ENCODE results near the gene PEX14.

Gene PEX14

DNA sequence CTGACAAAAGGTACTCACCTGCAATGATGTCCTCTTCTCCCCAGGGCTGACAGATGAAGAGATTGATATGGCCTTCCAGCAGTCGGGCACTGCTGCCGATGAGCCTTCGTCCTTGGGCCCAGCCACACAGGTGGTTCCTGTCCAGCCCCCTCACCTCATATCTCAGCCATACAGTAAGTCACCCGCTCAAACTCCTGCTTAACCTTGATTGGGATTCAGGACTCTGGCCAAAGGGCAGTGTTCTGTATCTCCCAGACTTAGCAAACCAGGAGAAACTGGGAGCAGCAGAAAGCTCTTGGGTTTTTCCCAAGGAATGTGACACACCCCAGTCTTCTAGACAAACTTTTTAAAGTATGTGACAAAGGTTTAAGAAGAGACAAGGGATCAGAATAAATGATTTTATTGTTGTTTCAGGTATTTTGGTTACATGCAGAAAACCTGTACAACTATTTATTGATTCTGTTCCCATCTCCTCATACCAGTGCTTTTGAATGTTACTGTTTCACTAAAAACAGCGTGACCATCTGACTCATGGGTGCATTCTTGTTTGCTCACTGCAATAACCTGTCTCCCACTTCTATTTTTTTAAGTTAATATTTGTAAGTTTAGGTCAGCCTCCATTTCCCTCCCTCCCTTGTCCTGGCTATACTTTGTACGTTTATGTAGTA is 124.6 kb downstream of the PEX14 start:
- DNase-seq: no peak

DNA sequence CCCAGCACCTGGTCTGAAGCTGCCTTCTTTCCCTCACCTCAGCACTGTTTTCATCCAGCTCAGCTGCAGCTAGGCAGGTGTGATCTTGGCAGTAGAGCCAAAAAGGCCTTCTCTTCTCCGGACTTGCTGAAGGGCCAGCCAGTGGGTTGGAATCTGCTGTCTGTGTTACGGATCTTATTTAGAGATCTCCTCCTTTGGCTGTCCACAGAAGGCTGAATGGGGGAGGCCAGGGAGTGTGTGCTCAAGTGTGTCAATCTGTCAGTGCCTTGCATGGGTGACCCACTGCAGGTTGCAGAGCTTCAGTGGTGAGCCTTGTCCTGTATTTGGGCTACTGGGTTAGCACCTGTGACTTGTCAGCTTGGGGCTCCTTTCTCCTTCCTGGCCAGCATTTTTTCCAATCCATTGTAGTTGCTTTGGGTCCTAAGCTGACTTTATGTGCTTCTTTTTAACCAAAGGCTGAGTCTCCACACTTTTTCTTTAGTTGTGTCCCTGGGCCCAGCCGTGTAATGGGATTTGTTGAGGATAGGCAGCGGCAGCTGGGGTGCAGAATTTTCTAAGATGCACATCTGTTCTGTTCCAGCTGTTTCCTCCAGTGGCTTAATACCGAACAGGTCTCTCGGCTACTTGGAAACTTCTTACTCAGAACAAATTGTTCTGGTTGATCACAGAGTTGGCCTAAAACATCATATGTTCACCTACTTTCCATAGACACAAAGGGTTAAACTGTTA is 126.8 kb downstream of the PEX14 start:
- no peak for DNase-seq

DNA sequence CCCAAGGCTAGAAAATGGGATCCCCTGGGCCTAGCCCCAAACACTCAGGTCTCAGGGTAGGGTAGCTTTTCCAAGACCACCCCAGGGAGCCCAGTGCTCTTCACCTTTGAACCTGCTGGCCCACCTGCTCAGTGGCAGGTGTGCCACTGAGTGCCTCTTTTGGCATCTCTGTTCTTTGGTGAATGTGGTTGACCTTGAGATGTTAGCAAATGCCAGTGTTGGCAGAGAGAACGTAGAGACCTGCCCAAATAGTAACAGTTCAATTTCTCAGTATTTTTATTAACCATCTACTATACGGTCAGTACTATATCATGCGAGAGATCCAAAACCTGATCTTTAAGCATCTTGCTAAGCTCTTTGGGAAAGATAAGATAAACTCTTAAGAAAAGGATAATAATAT is 128.2 kb downstream of the PEX14 start:
- no peak for DNase-seq

DNA sequence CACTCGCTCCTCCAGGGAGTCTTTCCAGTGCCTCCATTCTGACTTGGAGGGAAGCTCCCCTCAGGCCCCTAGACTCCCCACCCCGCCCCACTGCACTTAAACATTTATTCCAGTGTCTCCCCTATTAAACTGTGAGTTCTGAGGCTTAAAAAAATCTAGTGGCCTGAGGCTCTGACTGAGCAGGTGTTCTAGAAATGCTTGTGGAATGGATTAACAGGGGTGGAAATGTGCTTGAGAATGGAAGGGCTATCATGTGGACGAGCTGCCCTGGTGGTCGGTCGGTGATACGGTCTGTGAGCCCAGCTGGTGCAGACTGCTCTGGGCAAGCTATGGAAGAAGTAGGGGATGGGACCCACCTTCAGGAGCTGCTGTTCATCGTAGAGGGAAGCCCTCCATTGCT is 130.2 kb downstream of the PEX14 start:
- no peak for DNase-seq

DNA sequence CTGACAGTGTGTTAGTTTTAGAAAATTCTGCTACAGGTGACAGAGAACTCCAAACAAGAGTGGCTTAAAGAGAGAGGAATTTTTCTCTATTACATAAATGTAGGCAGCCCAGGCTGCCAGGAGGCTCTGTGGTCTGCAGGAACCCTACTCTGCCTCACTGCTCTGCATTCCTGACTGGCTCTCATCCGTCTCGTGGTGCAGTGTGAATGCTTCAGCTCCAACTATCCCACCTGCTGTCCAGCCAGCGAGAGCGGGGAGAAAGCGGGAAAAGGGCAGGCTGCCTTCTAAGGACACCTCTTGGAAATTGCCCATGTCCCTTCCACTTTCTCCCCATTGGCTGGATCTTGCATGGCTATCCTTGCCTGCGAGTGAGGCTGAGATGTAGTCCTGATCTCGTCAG is 131.3 kb downstream of the PEX14 start:
- no peak for DNase-seq

DNA sequence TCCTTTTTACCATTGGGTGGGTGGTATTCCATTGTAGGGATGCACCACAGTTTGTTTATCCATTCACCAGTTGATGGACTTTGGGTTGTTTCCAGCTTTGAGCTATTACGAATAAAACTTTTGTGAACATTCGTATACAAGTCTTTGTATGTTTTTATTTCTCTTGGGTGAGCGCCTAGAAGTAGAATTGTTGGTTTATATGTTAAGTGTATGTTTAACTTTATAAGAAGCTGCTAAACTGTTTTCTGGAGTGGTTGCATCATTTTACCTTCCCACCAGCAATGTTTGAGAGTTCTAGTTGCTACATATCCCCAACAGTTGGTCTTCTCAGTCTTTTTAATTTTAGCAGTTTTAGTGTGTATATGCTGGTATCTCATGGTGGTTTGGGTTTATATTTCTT is 132.5 kb downstream of the PEX14 start:
- no peak for DNase-seq

DNA sequence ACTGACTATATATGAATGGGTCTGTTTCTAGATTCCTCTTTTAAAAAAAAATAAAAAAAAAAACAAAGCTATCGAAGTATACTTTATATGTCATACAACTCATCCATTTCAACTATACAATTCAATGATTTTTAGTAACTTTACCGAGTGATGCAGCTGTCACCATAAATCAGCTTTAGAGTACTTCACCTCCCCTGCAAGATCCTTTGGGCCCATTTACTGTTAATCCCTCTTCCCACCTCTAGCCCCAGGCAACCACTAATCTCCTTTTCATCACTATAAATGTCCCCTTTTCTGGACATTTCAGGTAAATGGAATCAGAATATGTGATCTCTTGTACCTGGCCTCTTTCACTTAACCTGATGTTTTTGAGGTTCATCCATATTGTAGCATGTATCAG is 133.9 kb downstream of the PEX14 start:
- DNase-seq: no peak

DNA sequence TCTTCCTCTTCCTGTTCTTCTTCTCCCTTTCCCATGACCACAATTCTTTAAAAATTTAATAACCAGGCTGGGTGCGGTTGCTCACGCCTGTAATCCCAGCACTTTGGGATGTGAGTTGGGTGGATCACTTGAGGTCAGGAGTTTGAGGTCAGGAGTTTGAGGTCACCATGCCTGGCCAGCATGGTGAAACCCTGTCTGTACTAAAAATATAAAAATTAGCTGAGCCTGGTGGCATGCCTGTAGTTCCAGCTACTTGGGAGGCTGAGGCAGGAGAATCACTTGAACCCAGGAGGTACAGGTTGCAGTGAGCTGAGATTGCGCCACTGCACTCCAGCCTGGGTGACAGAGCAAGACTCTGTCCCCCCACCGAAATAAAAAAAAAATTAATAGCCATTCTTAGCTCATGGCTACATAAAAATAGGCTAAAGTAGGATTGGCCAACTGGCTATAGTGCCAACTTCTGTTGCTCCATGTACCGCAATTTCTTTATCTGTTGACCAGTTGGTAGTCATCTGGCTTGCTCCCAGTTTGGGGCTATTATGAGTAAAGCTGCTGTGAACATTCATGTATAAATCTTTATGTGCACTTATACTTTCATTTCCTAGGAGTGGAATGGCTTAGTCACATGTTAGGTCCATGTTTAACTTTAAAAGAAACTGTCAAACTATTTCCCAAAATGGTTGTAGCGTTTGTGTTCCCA is 136.3 kb downstream of the PEX14 start:
- no peak for DNase-seq

DNA sequence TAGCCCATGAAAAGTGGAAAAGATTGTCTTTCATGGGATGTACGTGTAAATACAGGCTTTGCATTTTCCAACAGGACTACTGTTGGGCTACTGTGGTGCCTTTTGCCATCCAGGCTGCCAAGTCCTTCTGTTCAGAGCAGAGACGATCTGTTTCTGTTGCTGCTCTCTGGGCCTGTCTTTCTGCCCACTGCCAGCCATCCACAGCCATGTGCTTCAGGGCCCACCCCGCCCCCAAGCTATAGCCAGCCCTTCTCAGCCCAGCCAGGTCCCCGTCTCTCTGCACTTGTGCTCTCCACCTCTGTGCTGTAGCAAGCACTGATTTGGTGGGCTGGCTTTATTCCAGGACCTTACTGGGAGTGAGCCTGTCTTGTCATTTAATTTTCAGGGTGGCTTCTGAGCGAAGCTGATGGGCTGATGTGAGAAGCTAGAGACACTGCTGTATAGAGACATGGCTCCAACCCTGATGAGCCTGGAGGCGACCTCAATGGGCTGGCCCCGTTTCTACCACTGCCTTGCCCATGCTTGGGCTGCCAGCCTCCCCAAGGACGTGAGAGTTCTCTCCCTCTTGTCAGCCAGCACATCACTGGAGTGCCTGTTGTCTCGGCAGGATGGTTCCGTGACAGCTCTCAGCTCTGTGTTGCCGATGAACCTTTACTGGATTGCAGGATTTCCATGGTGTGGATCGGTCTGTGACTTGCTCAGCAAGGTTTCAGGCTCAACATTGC is 137.8 kb downstream of the PEX14 start:
- no peak for DNase-seq

DNA sequence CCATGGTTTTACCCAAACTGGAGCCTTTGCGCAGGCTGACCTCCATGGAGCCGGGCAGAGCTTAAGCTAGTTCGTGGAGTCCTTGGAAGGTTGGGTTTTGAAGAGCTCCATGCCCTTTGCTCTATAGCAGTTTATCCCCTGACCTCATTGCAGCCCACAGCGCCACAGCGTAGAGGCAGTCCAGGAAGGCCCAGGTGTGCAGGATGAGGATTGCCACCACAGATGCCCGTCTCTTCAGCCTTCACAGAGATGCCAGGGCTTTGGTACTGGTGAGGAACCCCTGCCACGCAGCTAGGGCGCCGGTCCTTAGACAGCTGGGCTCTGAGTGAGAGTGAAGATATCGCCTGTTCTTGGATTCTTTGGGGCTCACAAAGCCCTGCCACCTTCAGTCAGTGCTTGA is 138.6 kb downstream of the PEX14 start:
- no peak for DNase-seq

DNA sequence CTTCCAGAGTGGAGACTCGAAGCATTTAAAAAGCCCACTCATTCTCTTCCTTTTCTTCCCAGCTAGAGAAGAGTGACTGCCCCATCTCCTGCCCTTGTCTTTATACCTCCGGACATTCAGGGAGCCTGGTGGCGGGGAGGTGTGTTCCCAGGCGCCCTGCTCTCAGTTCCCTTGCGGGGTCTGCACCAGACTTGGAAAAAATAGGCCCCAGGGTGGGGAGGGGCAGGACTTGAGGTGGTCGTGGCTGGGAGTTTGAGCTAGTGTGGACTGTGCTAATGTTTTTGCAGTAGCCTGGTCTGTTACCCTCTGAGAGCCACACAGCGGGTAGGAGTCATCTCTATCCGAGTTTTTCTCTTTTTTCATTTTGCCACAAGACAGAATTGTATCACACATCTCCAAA is 139.1 kb downstream of the PEX14 start:
- DNase-seq: no peak

DNA sequence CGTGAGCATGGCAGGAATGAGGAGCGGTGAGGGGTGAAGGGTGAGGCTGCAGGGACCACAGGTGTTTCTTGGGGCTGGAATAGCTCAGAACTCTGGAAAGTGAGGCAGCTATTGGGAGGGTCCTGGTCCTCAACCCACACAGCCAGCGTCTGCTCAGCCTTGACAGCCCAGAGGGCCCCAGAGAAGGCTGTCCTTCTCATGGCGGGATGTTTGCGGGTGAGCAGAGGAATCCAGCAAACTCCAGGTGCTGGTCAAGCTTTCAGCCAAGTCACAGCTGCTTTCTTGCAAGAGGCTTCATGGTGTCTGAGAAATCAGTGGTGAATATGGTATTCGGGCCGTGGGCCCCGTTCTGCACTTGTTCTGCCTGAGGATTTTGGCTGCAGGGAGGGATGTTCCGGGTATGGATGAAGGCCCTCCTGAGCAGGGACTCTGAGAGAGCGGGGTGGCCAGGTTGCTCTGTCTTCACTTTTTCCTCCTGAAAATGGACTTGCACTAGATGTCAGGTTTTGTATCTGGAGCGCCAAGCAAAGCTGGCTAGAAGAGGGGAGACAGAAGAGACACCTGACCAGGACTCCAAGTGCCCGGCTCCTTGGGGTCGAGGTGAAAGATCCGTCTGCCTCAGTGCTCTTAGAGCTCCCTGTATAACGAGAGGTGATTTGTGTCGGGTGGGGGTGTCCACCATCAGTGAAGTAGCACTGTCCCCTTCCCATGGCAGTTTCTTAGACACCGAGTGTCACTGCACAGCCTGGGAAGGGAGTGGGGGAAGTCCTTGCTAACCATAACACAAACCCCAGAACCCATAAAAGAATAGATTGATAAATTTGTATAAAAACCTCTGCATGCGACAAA is 139.9 kb downstream of the PEX14 start:
- DNase-seq: no peak

DNA sequence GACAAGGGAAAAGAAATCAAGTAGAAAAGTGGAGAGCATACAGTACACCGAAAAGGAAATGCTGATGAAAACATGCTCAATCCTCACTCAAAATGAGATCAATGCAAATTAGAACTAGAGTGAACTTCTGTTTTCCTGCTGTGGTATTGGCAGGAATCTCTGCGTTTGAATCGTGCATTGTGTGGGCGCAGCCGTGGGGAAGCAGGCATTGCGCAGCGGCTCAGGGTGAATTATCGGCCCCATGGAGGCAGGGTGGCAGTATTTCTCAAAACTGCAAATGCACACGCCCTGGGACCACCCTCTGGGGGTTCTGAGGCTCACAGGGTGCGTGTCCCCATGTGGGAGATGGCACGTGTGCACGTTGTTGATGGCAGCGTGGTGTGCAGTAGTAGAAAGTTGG is 140.6 kb downstream of the PEX14 start:
- DNase-seq: peak; percentile 68 to 78

DNA sequence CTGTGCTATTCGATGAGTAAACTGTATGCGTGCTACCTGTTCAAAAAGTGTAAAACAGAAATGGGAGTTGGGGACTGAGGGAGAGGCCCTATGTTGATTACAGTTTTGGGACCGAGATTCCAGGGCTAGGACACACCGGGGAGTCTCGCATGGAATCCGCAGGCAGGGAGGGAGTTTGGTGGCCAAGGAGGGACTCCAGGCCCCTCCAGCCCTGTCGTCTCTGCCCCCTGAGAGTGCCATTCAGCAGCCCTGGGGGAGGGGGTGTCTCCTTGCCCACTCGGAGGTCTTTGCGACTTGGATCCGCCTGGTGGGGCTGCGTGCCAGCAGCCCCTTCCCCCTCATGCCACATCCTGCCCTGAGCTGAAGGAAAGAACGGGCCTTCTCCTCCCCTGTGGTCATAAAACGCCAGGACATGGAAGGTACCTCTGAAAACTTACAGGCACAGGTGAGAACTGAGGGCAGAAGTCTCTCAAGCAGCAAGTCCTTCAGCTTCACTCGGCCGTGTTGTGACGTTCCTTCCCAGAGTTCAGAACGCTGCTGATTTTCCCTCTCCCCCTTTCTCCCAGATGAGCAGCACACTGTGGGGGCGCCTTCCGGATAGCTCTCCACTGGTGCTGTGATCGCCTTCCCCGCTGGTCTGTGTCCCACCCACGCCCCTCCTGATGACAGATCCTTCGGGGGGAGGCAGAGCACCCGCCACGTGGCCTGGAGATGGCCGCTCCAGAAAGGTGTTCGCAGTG is 141.4 kb downstream of the PEX14 start:
- DNase-seq: no peak

DNA sequence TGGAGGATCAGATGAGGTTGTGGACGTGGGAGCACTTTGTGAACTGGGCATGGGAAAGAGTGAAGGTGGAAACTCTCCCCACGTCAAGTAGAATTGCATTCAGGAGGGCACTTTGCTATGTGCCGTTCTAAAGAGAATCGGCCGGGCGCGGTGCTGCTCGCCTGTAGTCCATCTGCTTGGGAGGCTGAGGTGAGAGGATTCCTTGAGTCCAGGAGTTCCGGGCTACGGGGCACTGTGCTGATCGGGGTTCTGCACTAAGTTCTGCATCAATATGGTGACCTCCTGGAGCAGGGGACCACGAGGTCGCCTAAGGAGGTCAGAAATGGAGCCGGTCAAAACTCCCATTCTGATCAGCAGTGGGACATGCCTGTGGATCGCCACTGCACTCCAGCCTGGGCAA is 141.9 kb downstream of the PEX14 start:
- DNase-seq: no peak

DNA sequence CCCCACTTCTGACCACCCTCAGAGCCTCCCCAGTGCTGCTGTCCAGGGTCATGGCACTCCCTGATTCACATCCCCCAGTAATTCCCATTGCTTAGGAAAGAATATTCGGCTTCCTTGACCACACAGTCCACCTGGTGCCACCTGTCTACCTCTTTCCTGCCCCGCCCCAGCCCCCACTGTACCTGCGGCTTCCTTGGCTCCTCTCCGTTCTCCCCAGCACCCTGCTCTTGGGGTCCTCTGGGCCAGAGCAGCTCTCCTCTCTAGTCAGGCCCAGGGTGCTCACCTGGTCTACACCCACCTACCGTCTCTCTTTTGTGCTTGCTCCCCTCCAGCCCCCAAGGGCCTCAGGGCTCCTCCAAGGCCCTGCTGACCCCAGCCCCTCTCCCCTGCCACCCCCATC is 142.6 kb downstream of the PEX14 start:
- DNase-seq: no peak

DNA sequence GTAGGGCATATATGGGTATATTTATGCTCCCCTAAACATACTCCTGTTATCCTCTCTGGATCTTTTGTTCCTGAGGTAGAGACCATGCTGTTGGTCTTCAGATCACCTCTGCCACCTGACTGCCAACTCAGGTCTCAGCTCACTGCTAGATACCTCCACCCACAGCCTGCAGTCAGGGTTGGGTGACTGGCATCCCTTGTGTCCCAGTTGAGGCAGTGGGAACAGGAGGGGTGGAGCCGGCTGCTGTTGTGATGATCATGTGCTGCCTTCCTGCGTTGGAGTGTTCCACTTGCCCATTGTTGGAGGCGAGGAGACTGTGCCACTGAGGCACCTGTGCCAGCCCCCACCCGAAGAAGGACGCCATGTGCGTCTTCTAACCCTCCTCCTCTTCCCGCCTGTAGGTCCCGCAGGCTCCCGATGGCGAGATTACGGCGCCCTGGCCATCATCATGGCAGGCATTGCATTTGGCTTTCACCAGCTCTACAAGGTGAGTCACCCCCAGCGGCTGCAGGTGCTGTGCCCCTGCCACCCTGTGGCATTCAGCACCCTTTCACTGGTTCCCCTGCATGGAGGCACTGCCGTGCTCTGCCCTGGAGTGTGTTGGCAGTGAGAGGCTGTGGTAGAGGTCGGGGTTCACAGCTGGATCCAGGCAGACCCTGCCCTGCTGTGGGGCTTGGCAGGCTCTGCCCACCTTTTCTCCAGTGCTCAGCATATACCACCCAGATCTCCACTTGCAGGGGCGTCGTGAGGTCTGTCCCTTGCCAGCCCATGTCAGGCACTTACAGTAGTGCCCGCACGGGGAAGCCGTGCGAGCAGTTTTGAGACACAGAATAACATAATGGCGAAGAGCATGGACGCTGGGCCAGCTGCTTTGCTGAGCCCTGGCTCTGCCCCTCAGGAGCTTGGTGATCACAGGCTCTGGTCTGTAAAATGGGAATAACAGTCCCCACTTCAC is 143.5 kb downstream of the PEX14 start:
- no peak for DNase-seq

DNA sequence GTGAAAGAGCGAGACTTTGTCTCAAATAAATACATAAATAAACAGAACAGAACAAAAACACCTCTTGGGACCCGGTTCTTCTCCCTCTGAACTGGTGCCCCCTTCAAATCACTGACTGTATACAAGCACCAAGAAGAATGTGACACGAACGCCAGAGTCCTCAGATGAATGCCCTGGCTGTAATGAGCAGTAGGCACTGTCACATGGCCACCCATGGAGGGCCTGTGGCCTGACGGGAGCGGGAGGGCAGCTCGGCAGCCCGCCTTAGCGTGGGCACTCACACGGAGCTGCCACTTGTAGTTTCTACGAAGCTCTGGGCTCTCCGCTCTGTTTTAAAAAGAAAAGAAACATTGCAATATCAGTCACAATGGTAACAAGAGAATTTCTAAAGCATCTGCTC is 146.0 kb downstream of the PEX14 start:
- no peak for DNase-seq

DNA sequence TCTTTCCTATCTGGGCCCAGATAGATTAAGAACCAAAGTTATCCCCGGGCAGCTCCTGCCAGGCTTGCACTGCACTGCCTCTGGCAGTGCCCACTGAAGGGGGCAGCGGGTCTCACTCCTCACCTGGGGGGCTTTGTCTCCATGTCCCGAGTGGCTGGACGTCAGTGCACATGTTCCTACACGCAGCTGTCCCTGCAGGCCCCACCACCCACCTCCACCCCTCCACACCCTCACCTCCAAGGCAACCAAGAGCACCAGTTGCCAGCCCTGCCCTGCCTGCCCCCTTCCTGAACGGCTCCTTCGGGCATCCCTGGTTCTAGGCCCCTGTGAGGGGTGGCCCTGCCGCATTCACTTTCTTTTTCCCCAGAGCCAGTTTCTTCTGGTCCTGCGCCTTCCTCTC is 147.2 kb downstream of the PEX14 start:
- DNase-seq: no peak

DNA sequence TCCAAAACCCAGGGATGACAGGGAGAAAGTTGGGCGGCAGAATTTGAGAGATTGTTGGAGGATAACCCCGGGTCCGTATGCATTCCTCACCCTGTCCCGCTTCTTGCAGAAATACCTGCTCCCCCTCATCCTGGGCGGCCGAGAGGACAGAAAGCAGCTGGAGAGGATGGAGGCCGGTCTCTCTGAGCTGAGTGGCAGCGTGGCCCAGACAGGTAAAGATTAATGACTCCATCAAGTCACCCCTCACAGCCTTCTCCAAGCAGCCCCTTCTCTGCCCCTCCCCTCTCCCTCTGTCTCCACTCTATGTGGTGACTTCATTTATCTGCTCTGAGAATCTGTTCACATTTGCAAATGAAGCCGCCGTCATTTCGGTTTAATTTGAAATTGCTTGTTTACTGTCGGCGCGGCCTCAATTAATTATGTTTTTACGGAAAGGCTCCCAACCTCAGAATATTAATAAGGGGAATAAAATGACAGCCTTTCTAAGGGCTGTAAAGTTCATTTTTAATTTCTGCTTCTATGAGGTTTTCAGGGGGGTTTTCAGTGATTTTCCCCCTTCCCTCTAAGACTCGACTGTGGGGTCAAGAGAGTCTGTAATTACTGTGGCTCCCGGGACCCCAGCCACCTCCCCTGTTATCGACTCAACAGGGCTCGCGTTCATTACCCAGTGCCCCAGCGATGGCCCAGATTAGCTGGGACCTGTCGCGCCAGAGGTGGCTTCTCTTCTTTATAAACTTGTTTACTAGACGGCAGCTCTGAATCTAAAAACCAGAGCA is 148.3 kb downstream of the PEX14 start:
- no peak for DNase-seq
